ENCODE results near the gene ADCY1.
"Not testable (repeated sequence)": the region's sequence is repeated elsewhere in the genome, so short reads cannot be mapped to it uniquely, and the experiment has no call there.

ADCY1 gene

GRCh38 chr7:45715471-45716352 lies 141.5 kb downstream of the ADCY1 start:
- DNase-seq = no peak

GRCh38 chr7:45716380-45717203 lies 142.4 kb downstream of the ADCY1 start:
- DNase-seq = no peak

GRCh38 chr7:45717537-45718235 lies 143.5 kb downstream of the ADCY1 start:
- DNase-seq = no peak

- DNase-seq = no peak
Observed at GRCh38 chr7:45718464-45719330, 144.5 kb downstream of the ADCY1 start.

- DNase-seq = no peak
Observed at GRCh38 chr7:45720989-45721388, 146.8 kb downstream of the ADCY1 start.

GRCh38 chr7:45721686-45722598 lies 147.8 kb downstream of the ADCY1 start:
- DNase-seq = no peak

GRCh38 chr7:45725231-45725630 lies 151.1 kb downstream of the ADCY1 start:
- DNase-seq = not testable (repeated sequence)

DNA sequence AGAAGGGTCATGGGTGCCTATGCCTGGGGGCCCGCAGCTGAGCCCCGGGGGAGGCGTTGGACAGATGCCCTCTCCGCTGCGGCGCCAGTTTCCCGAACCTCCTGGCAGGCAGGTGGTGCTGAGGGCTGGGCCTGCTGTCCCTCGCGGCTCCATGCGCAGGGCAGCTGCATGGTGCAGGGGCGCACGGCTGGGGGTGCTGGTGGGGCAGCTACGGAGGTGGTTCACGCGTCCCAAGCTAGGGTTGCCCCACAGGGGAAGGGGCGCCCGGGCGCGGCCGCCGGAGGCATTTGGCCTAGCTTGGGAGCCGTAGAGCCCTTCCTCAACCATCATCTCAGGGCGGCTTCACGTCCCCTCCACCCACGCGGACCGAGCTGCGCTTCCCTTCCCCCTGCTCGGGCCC lies 152.7 kb downstream of the ADCY1 start:
- no peak for DNase-seq

DNA sequence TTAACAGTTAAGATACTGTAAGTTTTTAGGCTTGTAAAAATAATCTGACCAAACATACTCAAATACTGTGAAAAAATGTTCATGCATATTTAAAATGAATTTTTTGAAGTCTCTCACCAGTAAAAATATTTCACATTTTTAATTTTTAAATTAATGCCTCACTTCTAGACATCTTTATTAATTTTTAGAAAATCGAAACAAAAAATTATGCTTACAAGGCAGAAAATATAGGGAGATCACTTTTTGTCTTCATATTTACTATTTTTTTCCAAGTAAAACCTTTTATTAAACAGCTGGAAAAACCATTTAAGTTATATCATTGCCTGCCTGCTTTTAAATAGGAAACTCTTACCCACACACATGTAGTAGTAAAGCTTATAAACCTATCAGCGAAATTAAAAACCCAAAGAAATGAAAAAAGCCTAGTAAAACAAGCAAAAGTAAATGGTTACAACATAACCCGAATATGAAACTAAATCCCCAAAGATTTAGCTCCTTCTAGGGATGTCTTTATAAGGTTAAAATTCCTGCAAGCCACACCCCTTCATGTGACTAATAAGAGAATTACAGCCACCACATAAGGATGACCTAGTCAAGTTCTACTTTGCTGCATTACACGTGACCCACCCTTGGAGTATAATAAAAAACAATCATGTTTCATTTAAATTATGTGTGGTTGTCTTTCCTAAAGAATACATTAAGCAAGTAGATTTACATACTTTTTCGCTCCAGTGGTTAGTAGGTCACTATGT lies 157.7 kb downstream of the ADCY1 start:
- not testable (repeated sequence) for DNase-seq

DNA sequence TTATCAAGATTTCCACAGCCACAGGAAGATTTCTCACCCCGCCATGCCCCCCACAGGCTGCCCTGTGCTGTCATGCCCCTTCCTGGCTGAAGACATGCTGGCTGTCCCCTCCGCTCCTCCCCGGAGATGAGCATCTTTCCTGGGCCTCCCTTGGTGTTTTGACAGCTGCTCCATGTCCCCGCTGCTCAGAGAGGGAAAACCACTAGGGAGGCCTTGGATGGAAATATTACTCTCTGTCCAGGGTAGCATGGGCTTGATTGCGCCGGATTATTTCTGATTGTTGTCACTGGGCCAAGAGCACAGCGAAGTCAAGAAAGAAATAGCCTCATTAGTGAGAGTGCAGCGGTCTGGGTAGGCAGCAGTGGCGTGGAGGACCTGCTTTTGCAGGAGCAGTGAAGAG lies 164.8 kb downstream of the ADCY1 start:
- DNase-seq = not testable (repeated sequence)

- DNase-seq = not testable (repeated sequence)
Observed at GRCh38 chr7:45740573-45740972, 166.4 kb downstream of the ADCY1 start.

GRCh38 chr7:45748976-45749375 lies 174.8 kb downstream of the ADCY1 start:
- DNase-seq = not testable (repeated sequence)

- DNase-seq = not testable (repeated sequence)
Observed at GRCh38 chr7:45751352-45751751, 177.2 kb downstream of the ADCY1 start.

DNA sequence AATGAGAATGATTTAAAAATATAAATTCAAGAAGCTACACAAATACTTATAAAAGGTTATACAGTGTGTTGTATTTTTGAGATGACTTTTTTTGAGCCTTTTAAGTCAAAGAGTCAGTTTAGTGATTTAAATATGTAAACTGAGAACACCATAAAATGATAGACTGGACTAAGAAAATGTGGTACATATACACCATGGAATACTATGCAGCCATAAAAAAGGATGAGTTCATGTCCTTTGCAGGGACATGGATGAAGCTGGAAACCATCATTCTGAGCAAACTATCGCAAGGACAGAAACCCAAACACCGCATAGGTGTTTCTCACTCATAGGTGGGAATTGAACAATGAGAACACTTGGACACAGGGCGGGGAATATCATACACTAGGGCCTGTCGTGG lies 182.2 kb downstream of the ADCY1 start:
- not testable (repeated sequence) for DNase-seq

GRCh38 chr7:45756757-45757156 lies 182.6 kb downstream of the ADCY1 start:
- DNase-seq = not testable (repeated sequence)

- not testable (repeated sequence) for DNase-seq
Observed at GRCh38 chr7:45759464-45759863, 185.3 kb downstream of the ADCY1 start.

DNA sequence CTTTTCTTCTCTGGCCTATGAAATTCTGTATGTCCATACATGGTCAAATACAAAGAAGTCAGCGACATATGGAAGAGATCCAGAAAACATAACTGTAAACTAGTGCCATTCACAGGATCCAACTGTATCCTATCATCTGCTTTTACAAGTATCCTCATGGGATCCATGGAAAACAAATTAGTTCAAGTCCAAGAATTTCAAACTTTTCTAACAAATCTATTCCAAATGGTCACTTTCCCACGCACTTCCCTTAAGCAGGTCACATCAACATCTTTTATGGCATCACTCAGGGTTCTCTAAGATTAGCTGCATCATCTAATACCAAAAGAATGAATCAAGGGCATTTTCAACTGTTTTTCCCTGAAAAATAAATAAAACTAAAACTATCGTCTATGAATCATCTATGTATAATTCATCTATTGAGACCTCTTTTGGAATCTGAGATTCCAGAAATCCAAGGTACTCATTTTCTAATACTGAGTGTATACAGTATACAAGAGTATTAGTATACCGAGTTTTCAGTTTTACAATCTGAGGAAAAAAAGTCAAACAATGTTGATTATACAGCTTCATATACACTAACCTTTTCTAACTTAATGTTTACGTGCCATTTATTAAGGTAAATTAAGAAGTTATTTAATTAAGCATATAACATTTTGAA lies 187.5 kb downstream of the ADCY1 start:
- DNase-seq = not testable (repeated sequence)

- DNase-seq = not testable (repeated sequence)
Observed at GRCh38 chr7:45762225-45762994, 188.2 kb downstream of the ADCY1 start.
